CD4-positive, alpha-beta T cell treated with Interleukin-17A for 4 hours (primary cell): ENCODE measurements around the gene P2RY6.

Experiments
- DNase-seq: peaks from one replicate; pipeline ENCODE4 v3.0.0-alpha.2; 2020; ENCODE audit warnings: mixed read lengths

The P2RY6 gene

GRCh38 chr11:73281796-73282660 lies 9.9 kb downstream of the P2RY6 start:
- DNase-seq: no peak

- DNase-seq: no peak
Observed at GRCh38 chr11:73283276-73284000, 11.3 kb downstream of the P2RY6 start.

GRCh38 chr11:73284106-73284505 lies 12.0 kb downstream of the P2RY6 start:
- DNase-seq: no peak

- no peak for DNase-seq
Observed at GRCh38 chr11:73285721-73286120, 13.6 kb downstream of the P2RY6 start.

- no peak for DNase-seq
Observed at GRCh38 chr11:73286240-73286810, 14.2 kb downstream of the P2RY6 start.

- no peak for DNase-seq
Observed at GRCh38 chr11:73287400-73288101, 15.4 kb downstream of the P2RY6 start.

GRCh38 chr11:73288192-73288872 lies 16.2 kb downstream of the P2RY6 start:
- no peak for DNase-seq

- peak; percentile 54 for DNase-seq
Observed at GRCh38 chr11:73288873-73289707, 17.0 kb downstream of the P2RY6 start.

- DNase-seq: no peak
Observed at GRCh38 chr11:73290536-73290935, 18.4 kb downstream of the P2RY6 start.

- no peak for DNase-seq
Observed at GRCh38 chr11:73291196-73291595, 19.1 kb downstream of the P2RY6 start.

GRCh38 chr11:73291781-73292524 lies 19.8 kb downstream of the P2RY6 start:
- DNase-seq: no peak

- no peak for DNase-seq
Observed at GRCh38 chr11:73292525-73292894, 20.4 kb downstream of the P2RY6 start.

GRCh38 chr11:73293356-73293936 lies 21.3 kb downstream of the P2RY6 start:
- no peak for DNase-seq

- no peak for DNase-seq
Observed at GRCh38 chr11:73294604-73295003, 22.5 kb downstream of the P2RY6 start.

- DNase-seq: peak; percentile 79
Observed at GRCh38 chr11:73295241-73295995, 23.3 kb downstream of the P2RY6 start.

GRCh38 chr11:73295996-73296318 lies 23.8 kb downstream of the P2RY6 start:
- DNase-seq: no peak

- DNase-seq: no peak
Observed at GRCh38 chr11:73296501-73297230, 24.5 kb downstream of the P2RY6 start.

- no peak for DNase-seq
Observed at GRCh38 chr11:73297231-73297590, 25.1 kb downstream of the P2RY6 start.

GRCh38 chr11:73297702-73298101 lies 25.6 kb downstream of the P2RY6 start:
- no peak for DNase-seq
